HG03159 (cell line): ENCODE results near the gene ARF1.

Experiments
- ATAC-seq: cut with Tn5 transposase; IDR thresholded peaks from one replicate; pipeline ENCODE4 v1.9.1; 2021; ENCODE audit warnings: mild to moderate bottlenecking, moderate library complexity; ENCODE audit not compliant: unreplicated experiment

Gene ARF1

GRCh38 chr1:228068359-228068758 lies 14.1 kb upstream of the ARF1 start:
- no peak for ATAC-seq

- ATAC-seq: no peak
Measured at GRCh38 chr1:228070173-228070572, 12.3 kb upstream of the ARF1 start.

GRCh38 chr1:228070851-228071250 lies 11.7 kb upstream of the ARF1 start:
- ATAC-seq: no peak

GRCh38 chr1:228071839-228072657 lies 10.5 kb upstream of the ARF1 start:
- ATAC-seq: no peak

- ATAC-seq: no peak
Measured at GRCh38 chr1:228072658-228073043, 9.9 kb upstream of the ARF1 start.

GRCh38 chr1:228073061-228073856 lies 9.2 kb upstream of the ARF1 start:
- ATAC-seq: no peak

GRCh38 chr1:228073857-228074545 lies 8.5 kb upstream of the ARF1 start:
- ATAC-seq: no peak

- ATAC-seq: no peak
Measured at GRCh38 chr1:228074954-228075730, 7.4 kb upstream of the ARF1 start.

GRCh38 chr1:228075801-228076271 lies 6.7 kb upstream of the ARF1 start:
- no peak for ATAC-seq

- no peak for ATAC-seq
Measured at GRCh38 chr1:228076796-228077430, 5.6 kb upstream of the ARF1 start.

- ATAC-seq: no peak
Measured at GRCh38 chr1:228077565-228078330, 4.8 kb upstream of the ARF1 start.

GRCh38 chr1:228079013-228079412 lies 3.5 kb upstream of the ARF1 start:
- no peak for ATAC-seq

GRCh38 chr1:228079601-228080263 lies 2.8 kb upstream of the ARF1 start:
- ATAC-seq: no peak

- ATAC-seq: no peak
Measured at GRCh38 chr1:228081144-228081543, 1.4 kb upstream of the ARF1 start.

GRCh38 chr1:228081578-228082213 lies 812 bp upstream of the ARF1 start:
- peak; percentile 23 for ATAC-seq

- peak; percentile 28 for ATAC-seq
Measured at GRCh38 chr1:228082918-228083870, 686 bp downstream of the ARF1 start.

- no peak for ATAC-seq
Measured at GRCh38 chr1:228083871-228084278, 1.4 kb downstream of the ARF1 start.
